Smooth muscle cell (in vitro differentiated cells): ENCODE data around the gene ZNF385C. TPM values are rescaled to one million over a fixed set of nuclear protein-coding genes. Genes with fewer than 3 reads are reported as not detected.

Experiments used
- DNase-seq: peaks from one replicate; lab custom pipeline; 2025; ENCODE audit not compliant: unreplicated experiment; lab: John Stamatoyannopoulos, UW
- H2AFZ ChIP-seq: fragments of 200-600 bp; sonication (generic); 2 replicates; pipeline ENCODE4 v1.6.0; 2016; ENCODE audit warnings: antibody characterized with exemption, low read depth, mild to moderate bottlenecking
- H3F3A ChIP-seq: fragments of 200-600 bp; sonication (generic); 2 replicates; pipeline ENCODE4 v1.6.0; 2017; ENCODE audit warnings: antibody characterized with exemption, low read depth
- H3K27ac ChIP-seq: fragments of 200-600 bp; sonication (generic); 2 replicates; pipeline ENCODE4 v1.5.1; 2016; ENCODE audit warnings: low read depth, mild to moderate bottlenecking
- H3K27me3 ChIP-seq: fragments of 200-600 bp; sonication (generic); 2 replicates; pipeline ENCODE4 v1.6.1; 2016; ENCODE audit warnings: low read depth, mild to moderate bottlenecking
- H3K36me3 ChIP-seq: fragments of 200-600 bp; sonication (generic); 2 replicates; pipeline ENCODE4 v1.5.1; 2016; ENCODE audit warnings: low read depth
- H3K4me1 ChIP-seq: fragments of 200-600 bp; sonication (generic); 2 replicates; pipeline ENCODE4 v1.5.1; 2016; ENCODE audit warnings: low read depth
- H3K4me2 ChIP-seq: fragments of 200-600 bp; sonication (generic); 2 replicates; pipeline ENCODE4 v1.6.0; 2016; ENCODE audit warnings: mild to moderate bottlenecking
- H3K4me3 ChIP-seq: fragments of 200-600 bp; sonication (generic); 2 replicates; pipeline ENCODE4 v1.5.1; 2016; ENCODE audit warnings: mild to moderate bottlenecking
- H3K79me2 ChIP-seq: fragments of 200-600 bp; sonication (generic); 2 replicates; pipeline ENCODE4 v1.6.0; 2016; ENCODE audit warnings: low read depth, mild to moderate bottlenecking
- H3K9ac ChIP-seq: fragments of 200-600 bp; sonication (generic); 2 replicates; pipeline ENCODE4 v1.6.0; 2016; ENCODE audit warnings: low read depth
- H3K9me3 ChIP-seq: fragments of 200-600 bp; sonication (generic); replicated peaks from 2 replicates; pipeline ENCODE4 v1.5.1; 2016; ENCODE audit warnings: low read depth
- H4K20me1 ChIP-seq: fragments of 200-600 bp; sonication (generic); 2 replicates; pipeline ENCODE4 v1.6.0; 2016; ENCODE audit warnings: low read depth
- CTCF ChIP-seq: fragments of 200-600 bp; sonication (generic); IDR thresholded peaks from 2 replicates; pipeline ENCODE4 v1.5.1; 2017; ENCODE audit warnings: borderline replicate concordance, mild to moderate bottlenecking, antibody characterized with exemption; ENCODE audit not compliant: insufficient read depth, poor library complexity, severe bottlenecking
- WGBS: methylation state at CpG from one replicate; pipeline ENCODE4 v1.1.7; 2016; ENCODE audit warnings: low lambda C conversion rate; 5-methylcytosine and 5-hydroxymethylcytosine counted together
- polyA plus RNA-seq: library from polyadenylated mRNA; unstranded; fragments of >200 nt; fragmentation: Nextera tagmentation; extraction: Ambion mirVana; gene quantifications from 2 replicates; pipeline ENCODE4 v1.2.1, GENCODE V29; 2016
- total RNA-seq: library from RNA; depleted of rRNA; stranded (reverse); fragments of >200 nt; gene quantifications from 2 replicates; pipeline ENCODE4 v1.2.3, GENCODE V29; 2014

ZNF385C gene
- total and polyA plus RNA-seq, 2 experiments from 2014 or later, result 0.45 to 0.70 TPM

- no peaks in the 10 kb centered on the region for H3F3A ChIP-seq
- TF ChIP-seq CTCF, result no peak
- H3K79me2 ChIP-seq, result no peaks in the 10 kb centered on the region
- H3K9me3 ChIP-seq, result no peaks in the 10 kb centered on the region
- WGBS, result 95% methylated on average over 60 of the region's 77 CpGs
- no peaks in the 10 kb centered on the region for H4K20me1 ChIP-seq
- no peaks in the 10 kb centered on the region for H3K36me3 ChIP-seq
- H3K4me1 ChIP-seq, result peaks cover 5% of the 10 kb centered on the region
- H3K27ac ChIP-seq, result no peak overlapping the region
- DNase-seq, result no peak
- no peak overlapping the region for H2AFZ ChIP-seq
- H3K4me3 ChIP-seq, result no peak overlapping the region
- H3K9ac ChIP-seq, result no peak overlapping the region
- no peak overlapping the region for H3K4me2 ChIP-seq
- no peaks in the 10 kb centered on the region for H3K27me3 ChIP-seq
Observed at GRCh38 chr17:42039794-42040763, 58.2 kb downstream of the ZNF385C start.

GRCh38 chr17:42038221-42038973, 59.9 kb downstream of the ZNF385C start:
- 80% methylated on average over 5 of the region's 5 CpGs for WGBS
- no peak overlapping the region for H3K4me2 ChIP-seq
- no peak for DNase-seq

GRCh38 chr17:42034059-42034458, 64.2 kb downstream of the ZNF385C start:
- 74% methylated on average over 5 of the region's 6 CpGs for WGBS
- H2AFZ ChIP-seq, result no peak overlapping the region
- TF ChIP-seq CTCF, result no peak
- no peaks in the 10 kb centered on the region for H3K9me3 ChIP-seq
- H3K9ac ChIP-seq, result no peak overlapping the region
- H4K20me1 ChIP-seq, result no peaks in the 10 kb centered on the region
- no peaks in the 10 kb centered on the region for H3F3A ChIP-seq
- no peak overlapping the region for H3K4me2 ChIP-seq
- peaks cover 5% of the 10 kb centered on the region for H3K4me1 ChIP-seq
- no peak overlapping the region for H3K4me3 ChIP-seq
- DNase-seq, result no peak
- H3K27me3 ChIP-seq, result no peaks in the 10 kb centered on the region
- no peaks in the 10 kb centered on the region for H3K36me3 ChIP-seq
- H3K27ac ChIP-seq, result no peak overlapping the region
- H3K79me2 ChIP-seq, result no peaks in the 10 kb centered on the region

More at GRCh38 chr17:42038221-42038973, 59.9 kb downstream of the ZNF385C start:
- Histone ChIP-seq H3F3A (no peaks in the 10 kb centered on the region), H2AFZ (no peak overlapping the region), H3K4me1 (peaks cover 5% of the 10 kb centered on the region), H3K9me3 (no peaks in the 10 kb centered on the region), H3K27me3 (no peaks in the 10 kb centered on the region), H3K36me3 (no peaks in the 10 kb centered on the region), H4K20me1 (no peaks in the 10 kb centered on the region), H3K79me2 (no peaks in the 10 kb centered on the region), H3K4me3 (no peak overlapping the region), H3K27ac (no peak overlapping the region), H3K9ac (no peak overlapping the region)
- TF ChIP-seq CTCF, result no peak
